Ishikawa (cell line): ENCODE measurements around the gene ANXA2R.

Experiments
- CEBPB ChIP-seq: IDR thresholded peaks from 2 replicates; pipeline ENCODE4 v1.6.1; 2012
- CREB1 ChIP-seq: IDR thresholded peaks from 2 replicates; pipeline ENCODE4 v1.6.1; 2012; ENCODE audit warnings: low read depth
- EGR1 ChIP-seq: IDR thresholded peaks from 2 replicates; pipeline ENCODE4 v1.6.1; 2012
- EP300 ChIP-seq: IDR thresholded peaks from 2 replicates; pipeline ENCODE4 v1.6.1; 2012; ENCODE audit warnings: borderline replicate concordance
- FOXM1 ChIP-seq: IDR thresholded peaks from 2 replicates; pipeline ENCODE4 v1.6.1; 2012; ENCODE audit warnings: low read depth, borderline replicate concordance
- NFIC ChIP-seq: IDR thresholded peaks from 2 replicates; pipeline ENCODE4 v1.6.1; 2012
- RAD21 ChIP-seq: IDR thresholded peaks from 2 replicates; pipeline ENCODE4 v1.6.1; 2012; ENCODE audit warnings: low read depth
- TAF1 ChIP-seq: IDR thresholded peaks from 2 replicates; pipeline ENCODE4 v1.6.1; 2012; ENCODE audit warnings: low read depth, mild to moderate bottlenecking
- TCF12 ChIP-seq: IDR thresholded peaks from 2 replicates; pipeline ENCODE4 v1.6.1; 2012; ENCODE audit warnings: low read depth
- YY1 ChIP-seq: IDR thresholded peaks from 2 replicates; pipeline ENCODE4 v1.6.1; 2012; ENCODE audit warnings: low read depth
- ZBTB7A ChIP-seq: IDR thresholded peaks from 2 replicates; pipeline ENCODE4 v1.6.1; 2012; ENCODE audit warnings: low read depth
- TF ChIP-seq, protein P1 (sequence below): IDR thresholded peaks from 2 replicates; pipeline ENCODE4 v1.6.1; 2012
- TF ChIP-seq, protein P2 (sequence below): IDR thresholded peaks from 2 replicates; pipeline ENCODE4 v1.6.1; 2012; ENCODE audit warnings: low read depth, mild to moderate bottlenecking
- TF ChIP-seq, protein P3 (sequence below): IDR thresholded peaks from 2 replicates; pipeline ENCODE4 v1.6.1; 2012

DNA sequence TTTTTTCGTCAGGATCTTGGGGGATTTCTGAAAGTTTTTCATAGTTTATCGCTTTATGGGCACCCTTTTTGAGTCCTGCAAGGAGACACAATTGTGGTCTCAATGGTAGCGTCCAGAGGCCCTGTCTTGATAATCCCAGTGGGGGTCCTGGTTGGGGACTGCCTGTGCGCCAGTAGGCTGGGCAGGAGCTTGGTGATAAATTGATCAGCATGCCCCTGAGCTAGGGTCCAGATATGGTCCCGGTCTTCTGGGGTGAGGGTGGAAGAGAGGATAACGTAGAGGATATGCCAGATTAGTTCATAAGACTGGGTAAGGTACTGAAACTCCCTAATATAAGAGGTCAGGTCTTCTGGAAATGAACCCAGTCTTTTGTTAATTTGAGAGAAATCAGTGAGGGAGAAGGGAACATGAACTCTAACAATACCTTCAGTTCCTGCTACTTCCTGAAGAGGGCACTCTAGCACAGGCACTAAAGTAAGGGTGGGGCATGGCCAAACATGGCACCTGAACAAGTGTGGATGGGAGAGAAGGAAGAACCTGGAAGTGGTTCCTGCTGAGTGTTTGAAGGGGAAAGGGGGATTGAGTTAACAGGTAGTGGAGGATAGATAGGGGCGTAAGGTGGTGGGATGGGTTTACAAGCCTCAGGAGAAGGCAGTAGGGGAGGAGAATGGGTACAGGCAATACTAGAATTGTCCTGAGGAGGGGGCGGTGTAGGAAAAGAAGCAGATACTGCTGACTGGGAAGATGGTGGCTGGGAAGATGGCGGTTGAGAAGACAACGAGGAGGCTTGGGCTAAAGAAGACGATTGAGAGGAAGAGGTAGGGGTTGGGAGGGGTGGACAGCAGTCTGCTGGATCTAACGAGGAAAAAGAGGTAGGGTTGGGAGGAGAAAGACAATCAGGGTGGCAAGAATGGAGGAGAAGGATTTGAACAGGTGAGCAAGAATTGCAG is 33.8 kb upstream of the ANXA2R start:
- TF ChIP-seq, protein P1, sequence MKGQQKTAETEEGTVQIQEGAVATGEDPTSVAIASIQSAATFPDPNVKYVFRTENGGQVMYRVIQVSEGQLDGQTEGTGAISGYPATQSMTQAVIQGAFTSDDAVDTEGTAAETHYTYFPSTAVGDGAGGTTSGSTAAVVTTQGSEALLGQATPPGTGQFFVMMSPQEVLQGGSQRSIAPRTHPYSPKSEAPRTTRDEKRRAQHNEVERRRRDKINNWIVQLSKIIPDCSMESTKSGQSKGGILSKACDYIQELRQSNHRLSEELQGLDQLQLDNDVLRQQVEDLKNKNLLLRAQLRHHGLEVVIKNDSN, result no peak
- TF ChIP-seq RAD21 (peak; percentile 78), EP300 (no peak), CREB1 (no peak), TAF1 (no peak), EGR1 (no peak), TCF12 (no peak), NFIC (no peak), FOXM1 (no peak), CEBPB (no peak), YY1 (peak; percentile 71; the same call in 1 of the 2 replicates), ZBTB7A (no peak)
- TF ChIP-seq, protein P2, sequence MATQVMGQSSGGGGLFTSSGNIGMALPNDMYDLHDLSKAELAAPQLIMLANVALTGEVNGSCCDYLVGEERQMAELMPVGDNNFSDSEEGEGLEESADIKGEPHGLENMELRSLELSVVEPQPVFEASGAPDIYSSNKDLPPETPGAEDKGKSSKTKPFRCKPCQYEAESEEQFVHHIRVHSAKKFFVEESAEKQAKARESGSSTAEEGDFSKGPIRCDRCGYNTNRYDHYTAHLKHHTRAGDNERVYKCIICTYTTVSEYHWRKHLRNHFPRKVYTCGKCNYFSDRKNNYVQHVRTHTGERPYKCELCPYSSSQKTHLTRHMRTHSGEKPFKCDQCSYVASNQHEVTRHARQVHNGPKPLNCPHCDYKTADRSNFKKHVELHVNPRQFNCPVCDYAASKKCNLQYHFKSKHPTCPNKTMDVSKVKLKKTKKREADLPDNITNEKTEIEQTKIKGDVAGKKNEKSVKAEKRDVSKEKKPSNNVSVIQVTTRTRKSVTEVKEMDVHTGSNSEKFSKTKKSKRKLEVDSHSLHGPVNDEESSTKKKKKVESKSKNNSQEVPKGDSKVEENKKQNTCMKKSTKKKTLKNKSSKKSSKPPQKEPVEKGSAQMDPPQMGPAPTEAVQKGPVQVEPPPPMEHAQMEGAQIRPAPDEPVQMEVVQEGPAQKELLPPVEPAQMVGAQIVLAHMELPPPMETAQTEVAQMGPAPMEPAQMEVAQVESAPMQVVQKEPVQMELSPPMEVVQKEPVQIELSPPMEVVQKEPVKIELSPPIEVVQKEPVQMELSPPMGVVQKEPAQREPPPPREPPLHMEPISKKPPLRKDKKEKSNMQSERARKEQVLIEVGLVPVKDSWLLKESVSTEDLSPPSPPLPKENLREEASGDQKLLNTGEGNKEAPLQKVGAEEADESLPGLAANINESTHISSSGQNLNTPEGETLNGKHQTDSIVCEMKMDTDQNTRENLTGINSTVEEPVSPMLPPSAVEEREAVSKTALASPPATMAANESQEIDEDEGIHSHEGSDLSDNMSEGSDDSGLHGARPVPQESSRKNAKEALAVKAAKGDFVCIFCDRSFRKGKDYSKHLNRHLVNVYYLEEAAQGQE, result no peak
- TF ChIP-seq, protein P3, sequence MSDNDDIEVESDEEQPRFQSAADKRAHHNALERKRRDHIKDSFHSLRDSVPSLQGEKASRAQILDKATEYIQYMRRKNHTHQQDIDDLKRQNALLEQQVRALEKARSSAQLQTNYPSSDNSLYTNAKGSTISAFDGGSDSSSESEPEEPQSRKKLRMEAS, result no peak
